T1000 (cell line): ENCODE results near the gene XCR1.

Experiments used
- DNase-seq: peaks from one replicate; lab custom pipeline; 2025; ENCODE audit warnings: mixed read lengths; lab: John Stamatoyannopoulos, UW

The XCR1 gene

DNA sequence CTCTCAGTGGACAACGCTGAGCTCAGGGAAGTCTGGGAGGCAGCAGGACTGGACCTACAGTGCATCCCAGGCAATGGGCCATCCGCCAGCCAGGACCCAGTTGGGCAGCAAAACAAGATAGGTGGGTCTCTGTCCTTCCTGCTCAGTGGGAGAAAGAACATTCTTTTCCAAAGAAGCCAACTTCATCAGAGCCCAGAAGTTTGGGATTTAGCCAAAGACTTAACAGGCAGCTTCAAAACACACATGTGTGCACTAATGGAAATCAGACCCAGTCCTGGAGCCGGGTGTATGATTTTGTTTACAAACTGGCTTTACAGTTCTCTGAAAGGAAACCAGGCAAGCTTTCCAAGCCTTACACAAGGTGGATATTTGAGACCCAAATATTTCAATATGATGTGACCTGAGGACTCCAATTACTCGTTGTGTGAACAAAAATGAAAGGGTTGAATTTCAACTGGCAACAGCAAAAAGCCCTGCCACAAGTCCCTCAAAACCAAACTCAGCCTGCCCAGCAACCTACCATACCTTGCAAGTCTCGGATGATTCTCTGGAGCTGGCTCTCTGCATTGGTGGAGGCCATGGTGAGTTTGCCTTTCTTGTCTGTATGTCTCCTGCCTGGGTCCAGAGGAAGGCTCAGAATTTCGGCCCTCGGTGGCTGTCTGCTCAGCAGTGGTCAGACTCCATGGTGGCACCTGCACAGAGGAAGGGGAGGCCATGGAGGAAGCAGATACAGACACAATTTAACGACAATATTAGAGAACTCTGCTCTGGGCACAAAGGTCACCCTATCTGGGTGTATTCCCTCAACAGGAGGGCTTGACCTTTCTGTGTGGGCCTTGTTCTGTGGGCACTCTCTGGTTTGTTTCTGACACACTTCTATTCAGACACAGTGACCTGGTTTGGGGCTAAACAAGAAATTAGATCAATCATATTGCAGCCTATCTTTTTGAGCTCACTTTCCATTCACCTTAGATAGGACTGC, 42.7 kb downstream of the XCR1 start:
- DNase-seq, result no peak

DNA sequence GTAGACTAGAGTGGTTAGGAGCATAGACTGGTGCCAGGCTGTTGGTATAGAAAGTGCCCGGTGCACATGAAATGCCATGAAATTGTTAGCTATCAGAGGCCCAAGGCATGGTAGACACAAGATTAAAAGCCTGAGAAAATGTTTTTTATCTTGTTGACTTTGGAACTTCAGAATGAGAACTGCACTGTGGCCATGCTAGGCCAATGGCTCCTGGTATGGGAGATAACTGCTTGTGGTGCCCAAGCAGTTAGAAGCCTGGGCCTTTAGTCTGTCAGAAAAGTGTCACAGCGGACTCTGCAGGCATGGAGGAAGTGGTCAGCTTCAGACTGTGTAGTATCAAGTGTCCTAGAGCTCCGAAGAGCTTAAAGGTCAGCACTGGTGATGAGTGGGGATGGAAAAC, 43.5 kb downstream of the XCR1 start:
- DNase-seq, result no peak

DNA sequence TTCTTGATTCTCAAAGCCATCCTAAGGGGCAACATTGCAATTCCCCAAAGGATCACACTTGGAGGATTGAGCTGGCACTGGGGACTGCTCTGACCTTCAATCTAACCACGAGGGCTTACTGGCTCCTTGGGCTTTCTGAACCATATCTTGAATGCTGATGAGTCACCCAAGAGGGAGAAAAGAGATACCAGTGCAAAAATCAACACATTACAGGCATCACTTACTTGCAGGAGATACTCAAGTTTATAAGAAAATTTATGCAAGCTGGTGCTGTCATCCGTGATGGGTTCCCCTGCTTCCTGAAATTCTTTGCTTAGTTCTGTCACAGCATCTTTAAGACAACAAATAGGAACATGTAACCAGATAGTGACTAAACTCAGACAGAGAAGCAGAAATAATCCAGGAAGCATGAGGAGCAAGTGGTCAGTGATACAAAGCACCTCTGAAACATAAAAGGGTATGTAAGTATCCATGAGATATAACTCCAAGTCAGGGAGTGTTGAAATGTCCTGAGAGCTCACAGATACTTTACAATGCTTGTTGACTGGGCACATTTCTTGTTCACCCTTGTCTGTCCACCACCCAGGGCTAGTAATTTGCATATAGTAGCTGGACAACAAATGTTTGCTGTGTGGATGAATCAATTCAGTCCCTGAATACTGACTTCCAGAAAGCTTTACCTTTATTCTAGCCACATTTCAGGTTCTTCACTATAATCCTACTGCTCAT, 45.8 kb downstream of the XCR1 start:
- no peak for DNase-seq

DNA sequence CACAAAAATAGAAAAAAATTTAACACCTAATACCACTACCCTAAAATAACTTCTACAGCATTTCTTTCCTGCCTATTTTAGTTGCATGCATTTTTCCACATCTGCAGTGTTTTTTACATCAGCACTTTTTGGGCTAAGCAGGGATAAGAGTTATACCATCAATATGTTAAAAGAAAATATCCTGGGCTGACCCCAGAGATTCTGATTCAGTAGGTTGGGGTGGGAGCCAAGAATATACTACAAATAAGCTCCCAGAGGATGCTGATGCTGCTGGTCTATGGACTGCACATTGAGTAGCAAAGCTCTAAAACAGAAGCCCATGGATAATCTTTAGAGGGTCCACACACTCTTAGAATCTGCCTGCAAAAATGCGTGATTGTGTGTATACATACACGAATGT, 46.5 kb downstream of the XCR1 start:
- no peak for DNase-seq

DNA sequence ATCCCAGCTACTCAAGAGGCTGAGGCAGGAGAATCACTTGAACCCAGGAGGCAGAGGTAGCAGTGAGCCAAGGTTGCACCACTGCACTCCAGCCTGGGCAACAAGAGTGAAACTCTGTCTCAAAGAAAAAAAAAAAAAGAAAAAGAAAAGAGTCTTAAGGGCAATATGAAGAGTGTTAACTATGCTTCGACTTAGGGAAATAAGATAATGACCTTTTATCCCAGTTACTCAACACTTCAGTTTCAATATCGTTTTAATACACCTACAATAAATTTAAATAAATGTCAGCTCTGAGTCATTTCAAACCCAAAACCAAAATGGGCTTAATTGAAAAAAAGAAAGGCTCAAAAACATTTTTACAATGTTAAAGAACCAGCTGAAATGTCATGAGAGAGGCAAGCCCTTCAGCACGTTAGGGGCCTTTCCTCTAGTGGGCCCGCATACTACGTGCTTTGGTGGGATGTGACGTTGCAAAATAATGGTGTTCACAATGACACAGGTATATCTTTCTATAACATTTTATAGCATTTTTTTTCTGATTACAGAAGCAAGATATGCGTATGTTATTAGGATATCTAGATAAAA, 47.0 kb downstream of the XCR1 start:
- DNase-seq, result no peak

DNA sequence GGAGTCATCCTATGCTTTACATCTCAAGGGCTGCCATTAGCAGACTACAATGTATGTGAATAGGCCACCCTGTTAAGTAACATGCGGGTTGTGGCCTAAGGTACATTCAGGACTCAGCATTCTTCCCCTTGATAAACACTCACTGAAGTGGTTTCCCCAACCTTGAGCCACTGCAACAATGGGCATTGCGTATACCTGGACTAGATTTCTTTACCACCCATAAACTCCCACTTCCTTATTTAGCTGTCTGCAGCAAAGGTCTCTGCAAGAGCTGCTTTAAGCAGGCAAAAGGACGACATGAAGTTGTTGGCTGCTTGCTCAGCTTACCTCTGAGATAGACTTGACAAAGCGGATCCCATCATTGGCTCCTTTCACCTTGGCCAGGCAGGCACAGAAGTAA, 47.9 kb downstream of the XCR1 start:
- DNase-seq, result no peak

DNA sequence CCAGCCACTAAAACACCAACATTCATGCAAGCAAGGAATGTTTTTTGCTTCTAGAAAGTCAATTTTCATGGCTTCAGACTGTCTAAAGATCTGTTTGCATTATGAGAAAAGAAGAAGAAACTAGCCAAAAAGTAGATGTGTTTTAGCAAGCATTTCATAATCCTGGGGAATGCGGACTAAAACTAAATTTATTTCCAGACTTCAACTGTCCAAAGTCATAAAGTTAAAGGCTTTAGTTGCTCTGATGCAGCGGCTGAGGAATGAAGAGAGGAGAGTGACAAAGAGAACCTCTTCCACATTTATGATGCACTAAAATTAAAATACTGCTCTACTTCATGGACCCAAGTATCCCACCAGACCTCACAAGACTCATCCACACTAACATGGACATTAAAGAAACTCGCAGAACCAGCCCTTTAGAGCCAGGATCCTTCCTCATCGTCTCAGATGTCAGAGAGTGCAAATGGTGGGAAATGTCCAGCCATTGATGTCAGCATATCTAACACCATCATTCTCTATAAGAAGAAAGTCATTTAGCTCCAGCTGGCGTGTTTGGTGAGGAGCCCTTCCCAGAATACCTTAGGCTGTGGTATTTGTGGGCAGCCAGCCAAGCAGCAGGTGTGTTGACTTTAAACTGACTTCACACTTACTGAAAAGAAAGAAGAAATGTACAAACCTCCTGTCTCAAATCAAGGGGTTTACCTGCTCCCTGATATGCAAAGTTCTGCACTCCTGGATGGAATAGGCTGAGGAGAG, 49.1 kb downstream of the XCR1 start:
- DNase-seq, result no peak

DNA sequence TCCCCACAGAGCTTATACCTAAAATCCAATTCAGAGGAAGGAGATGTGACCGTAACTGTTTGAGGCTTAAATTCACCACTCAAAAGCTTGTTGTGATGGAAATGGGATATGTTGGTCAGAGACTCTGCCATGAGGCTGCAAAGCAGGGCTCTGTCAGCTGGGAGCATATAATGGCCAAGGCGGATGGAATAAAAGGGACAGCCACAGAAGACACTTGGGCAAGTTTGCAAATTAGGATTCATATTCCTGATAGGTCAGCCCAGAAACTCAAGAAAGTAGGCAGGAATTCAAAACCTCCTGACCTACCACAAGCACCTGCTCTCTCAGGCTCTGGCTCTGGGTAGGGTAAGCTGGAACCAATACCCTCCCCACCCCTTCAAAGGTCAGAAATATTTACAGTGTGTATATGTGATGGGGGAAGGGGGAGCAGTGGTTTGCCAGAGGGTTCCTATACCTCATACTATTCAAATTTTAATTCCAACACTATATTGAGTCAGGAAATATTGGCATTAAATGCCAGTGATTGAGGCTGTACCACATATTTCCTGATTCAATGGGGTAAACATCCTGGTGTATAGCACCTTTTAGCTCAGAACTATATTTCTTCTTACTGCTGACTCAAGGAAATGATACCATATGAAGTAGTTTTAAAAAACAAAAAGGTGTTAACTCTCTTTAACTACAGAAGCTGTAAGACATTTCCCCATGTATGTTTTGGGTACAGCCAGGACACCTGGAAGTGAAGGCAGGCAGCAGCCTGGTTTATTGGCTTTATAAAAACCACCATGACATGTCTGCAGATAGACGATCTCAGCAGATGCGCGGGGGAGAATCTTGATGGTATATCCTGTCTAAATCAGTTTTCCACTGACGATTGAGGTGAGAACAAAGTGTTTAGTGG, 50.8 kb downstream of the XCR1 start:
- DNase-seq, result no peak

DNA sequence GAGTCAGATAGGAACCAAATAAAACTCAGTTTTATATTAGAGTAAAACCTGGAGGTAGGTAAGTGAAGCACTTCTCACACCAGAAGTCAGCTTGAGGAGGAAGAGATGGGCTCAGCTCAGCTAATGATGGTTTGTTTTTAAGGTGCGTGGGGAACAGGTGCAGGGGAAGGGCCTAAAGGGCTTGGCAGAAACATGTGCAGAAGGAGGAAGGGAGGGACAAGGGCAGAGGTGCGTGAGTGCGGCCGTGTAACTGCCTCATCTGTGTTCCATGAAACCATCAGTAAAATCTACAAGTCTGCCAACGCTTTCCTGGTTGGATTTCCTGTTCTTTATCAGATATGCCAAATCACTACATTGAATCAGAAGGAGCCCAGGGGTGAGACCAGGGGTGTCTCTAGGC, 51.6 kb downstream of the XCR1 start:
- no peak for DNase-seq

DNA sequence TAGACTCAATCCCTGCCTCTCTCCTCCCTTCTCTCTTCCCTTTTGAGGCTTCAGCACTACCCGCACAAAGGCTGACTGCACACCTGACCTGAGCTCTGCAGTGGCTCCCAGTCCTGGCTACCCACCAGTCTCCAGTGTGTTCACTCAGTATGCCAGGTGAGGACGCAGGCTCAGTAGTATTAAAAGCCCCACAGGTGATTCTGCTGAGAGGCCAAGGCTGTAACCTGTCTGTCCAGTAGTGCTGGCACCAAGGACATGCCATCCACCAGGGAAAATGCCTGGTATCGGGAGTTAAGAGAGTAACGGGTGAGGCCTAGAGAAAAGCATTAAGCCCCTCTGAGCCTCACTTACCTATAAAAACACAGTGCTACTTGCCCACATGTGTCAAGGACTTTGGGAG, 52.6 kb downstream of the XCR1 start:
- no peak for DNase-seq

DNA sequence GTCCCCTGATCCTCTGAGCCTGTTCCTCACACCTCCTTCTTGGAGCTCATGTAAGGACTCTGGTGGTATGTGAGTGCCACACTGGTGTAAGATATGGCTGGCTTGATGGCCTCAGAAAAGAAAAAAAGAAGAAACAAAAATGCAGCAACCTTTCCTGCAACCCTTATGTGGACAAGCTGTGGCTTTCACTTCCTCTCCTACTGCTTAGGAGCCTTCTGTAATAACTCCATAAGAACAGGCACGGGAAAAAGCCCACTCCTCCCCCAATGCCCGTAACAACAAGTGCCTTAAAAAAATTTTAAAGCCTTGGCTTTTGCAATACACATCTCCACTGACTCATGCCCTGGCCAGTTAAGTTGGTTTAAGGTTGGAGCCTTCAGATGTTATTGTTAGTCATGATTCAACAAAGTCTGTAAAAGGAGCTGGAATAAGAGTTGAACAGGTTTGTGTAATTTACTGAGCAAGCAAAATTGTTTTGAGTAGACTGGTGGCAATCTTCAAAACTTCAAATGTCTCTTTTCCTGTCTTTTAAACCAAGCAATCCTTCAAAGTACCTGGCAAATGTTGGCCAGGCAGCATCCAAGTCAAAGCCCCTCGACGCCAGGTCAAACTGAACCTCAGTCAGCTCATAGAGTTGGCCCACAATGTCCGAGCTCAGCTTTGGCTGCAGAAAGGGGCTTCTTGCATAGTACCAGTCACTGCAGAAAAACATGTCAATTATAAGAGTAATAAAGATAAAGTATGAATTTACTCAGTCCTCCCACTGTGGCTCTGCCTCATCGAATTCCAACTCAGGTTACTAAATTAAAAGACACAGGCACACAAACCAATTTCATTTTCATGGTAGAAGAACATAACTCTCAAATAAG, 54.5 kb downstream of the XCR1 start:
- DNase-seq, result peak; percentile 30

DNA sequence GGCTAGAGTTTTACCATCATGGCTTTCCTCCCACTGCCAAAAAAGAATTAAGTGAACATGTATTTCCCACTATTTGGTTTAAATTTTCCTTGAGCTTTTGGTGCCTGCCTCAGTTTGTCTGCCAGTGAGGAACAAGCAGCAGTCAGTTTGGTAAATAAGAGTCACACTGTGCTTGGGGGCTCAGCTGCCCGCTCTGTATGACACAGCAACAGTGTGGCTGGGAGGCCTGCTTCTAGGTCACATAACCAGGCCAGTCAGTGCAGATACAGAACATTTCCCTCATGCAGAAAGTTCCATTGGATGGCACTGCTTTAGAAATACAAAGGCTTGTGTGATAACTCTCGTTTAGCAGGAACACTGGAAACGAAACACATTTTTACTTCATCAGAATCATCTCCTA, 57.3 kb downstream of the XCR1 start:
- DNase-seq, result no peak

DNA sequence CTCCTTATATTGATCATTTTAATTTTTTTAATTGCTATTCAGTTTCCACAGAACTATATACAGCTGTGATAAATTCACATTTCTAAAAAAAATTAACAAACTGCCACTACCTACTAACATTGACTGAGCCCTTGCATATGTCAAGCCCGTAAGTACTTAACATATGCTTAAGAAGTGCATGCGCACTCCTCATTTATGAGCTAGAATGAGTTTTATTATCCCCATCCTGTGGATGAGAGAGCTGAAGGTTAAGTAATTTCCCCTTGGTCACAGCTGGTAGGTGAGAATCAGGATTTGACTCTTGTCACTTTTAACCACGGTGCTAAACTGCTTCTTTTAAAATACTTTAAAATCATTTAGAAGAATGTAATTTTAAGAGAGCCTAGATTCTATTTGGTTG, 58.2 kb downstream of the XCR1 start:
- DNase-seq, result no peak

DNA sequence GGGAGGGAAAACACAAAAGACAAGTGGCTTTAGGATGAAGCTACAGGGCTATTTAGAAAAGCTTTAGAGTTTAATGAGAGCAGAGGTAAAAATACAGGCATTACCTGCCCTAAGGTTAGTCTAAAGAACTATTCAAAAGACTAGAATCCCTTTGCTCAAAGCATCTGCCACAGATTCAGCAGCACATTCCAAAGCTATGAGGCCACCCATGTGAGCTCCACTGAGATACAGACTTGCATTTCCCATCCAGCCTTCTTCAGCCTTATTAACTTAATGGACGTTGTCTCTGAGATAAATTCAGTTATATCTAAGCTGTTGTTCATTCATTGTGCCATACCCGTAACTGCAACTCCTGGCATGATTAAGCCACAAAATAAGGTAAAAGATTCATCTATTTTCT, 58.6 kb downstream of the XCR1 start:
- no peak for DNase-seq

DNA sequence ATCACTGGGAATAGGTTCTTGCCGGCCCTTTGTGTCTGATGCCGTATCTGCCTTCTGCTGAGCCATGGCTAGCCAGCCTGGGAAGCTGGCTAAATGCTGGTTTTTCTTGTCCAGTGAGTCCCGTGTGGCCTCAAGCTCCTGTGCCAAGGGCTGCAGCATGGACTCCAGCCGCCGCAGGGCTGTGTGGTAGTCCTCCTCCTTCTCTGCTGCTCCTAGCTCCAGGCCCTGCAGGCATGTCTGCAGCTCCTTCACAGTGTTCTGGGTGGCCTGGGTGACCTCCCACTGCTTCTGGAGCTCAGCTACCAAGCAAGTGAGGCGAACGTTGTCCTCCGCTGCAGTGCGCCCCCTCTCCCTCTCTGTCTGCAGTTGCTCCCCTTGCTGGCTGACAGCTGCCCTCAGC, 59.1 kb downstream of the XCR1 start:
- DNase-seq, result no peak

DNA sequence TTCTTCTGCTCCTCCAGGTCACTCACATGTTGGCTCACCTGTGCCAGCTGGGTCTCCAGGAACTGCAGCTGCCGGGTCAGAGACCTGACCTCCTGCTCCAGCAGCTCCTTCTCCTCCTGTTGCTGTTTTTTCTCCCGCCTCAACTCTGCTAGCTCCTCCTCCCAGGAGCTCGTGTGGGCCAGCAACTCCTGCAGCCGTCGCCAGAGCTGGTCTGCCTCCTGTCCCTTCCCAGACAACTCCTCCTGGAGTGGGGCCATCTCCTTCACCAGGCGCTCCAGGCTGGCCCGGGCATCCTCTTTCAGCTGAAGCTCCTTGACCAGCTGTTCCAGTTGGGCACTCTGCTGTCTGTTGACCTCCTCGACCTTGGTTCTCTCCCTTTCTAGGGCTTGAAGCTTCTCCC, 59.6 kb downstream of the XCR1 start:
- DNase-seq, result no peak
